ENCODE results near the gene LZTFL1. TPM values are rescaled to one million over a fixed set of nuclear protein-coding genes. Genes with fewer than 3 reads are reported as not detected.

LZTFL1 gene
- total RNA-seq, 4 donors from 2014 or later = 12.0 to 18.3 (median 17.8) TPM

DNA sequence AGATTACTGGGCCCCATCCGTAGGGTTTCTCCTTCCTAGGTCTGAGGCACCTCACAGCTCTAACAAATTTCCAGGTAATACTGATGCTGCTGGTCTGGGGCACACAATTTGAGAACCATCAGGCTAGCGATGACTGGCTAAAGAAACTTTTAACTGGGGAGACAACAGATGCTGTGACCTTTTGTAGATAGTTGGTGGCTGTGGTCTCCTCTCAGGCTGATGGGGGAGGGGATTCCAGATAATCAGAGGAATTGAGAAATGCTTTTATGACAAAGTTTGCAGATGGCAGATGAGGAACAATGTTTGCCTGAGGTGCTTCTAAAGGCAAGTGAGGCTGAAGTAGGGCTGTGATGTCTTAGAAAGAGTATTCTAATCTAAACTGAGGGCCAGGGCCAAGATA is 30.6 kb upstream of the LZTFL1 start:
- TF ChIP-seq, protein P1, sequence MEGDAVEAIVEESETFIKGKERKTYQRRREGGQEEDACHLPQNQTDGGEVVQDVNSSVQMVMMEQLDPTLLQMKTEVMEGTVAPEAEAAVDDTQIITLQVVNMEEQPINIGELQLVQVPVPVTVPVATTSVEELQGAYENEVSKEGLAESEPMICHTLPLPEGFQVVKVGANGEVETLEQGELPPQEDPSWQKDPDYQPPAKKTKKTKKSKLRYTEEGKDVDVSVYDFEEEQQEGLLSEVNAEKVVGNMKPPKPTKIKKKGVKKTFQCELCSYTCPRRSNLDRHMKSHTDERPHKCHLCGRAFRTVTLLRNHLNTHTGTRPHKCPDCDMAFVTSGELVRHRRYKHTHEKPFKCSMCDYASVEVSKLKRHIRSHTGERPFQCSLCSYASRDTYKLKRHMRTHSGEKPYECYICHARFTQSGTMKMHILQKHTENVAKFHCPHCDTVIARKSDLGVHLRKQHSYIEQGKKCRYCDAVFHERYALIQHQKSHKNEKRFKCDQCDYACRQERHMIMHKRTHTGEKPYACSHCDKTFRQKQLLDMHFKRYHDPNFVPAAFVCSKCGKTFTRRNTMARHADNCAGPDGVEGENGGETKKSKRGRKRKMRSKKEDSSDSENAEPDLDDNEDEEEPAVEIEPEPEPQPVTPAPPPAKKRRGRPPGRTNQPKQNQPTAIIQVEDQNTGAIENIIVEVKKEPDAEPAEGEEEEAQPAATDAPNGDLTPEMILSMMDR (IDR thresholded peaks at IDR 0.05) = no peak
- TF ChIP-seq POLR2AphosphoS5 (IDR thresholded peaks at IDR 0.05) (no peak), POLR2A (IDR thresholded peaks at IDR 0.05; ENCODE audit: low read depth) (no peak), EP300 (IDR thresholded peaks at IDR 0.05) (no peak)
- DNase-seq (ENCODE audit: extremely low spot score) = no peak
- no peaks in the 10 kb centered on the region for H3K27me3 ChIP-seq
- H3K4me3 ChIP-seq = no peak overlapping the region
- intact Hi-C loops (cut with DNase I) = no loop called here
- H3K27ac ChIP-seq (replicated peaks in 1 of 4) = no peak overlapping the region
- no peaks in the 10 kb centered on the region for H3K36me3 ChIP-seq
- WGBS = 71% methylated on average over 2 of the region's 2 CpGs
- no peaks in the 10 kb centered on the region for H3K9me3 ChIP-seq
- no peaks in the 10 kb centered on the region for H3K4me1 ChIP-seq

DNA sequence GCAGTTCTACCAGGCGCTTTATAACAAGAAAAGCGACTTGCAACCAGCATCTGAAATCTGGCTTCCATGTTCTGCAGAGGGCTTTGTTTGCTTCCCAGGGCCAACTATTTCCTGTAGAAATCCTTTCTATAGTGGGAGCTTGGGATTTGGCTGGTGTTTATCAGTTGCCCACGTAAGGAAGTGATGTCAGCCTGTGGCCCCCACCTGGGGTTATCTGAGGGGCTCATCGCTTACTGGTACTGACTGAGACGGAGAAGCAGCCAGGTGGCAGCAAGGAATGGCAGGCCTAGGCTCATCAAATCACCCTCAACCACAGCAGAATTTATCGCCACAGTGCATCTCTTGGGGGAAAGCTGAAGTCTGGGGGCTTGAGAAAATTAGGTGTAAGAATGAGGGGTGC is 29.9 kb upstream of the LZTFL1 start:
- TF ChIP-seq POLR2A (IDR thresholded peaks at IDR 0.05; ENCODE audit: low read depth) = no peak
- TF ChIP-seq EP300 (IDR thresholded peaks at IDR 0.05) = no peak
- TF ChIP-seq POLR2AphosphoS5 (IDR thresholded peaks at IDR 0.05) = no peak
- TF ChIP-seq, protein P1 (IDR thresholded peaks at IDR 0.05) = no peak
- 77% methylated on average over 5 of the region's 6 CpGs for WGBS
- intact Hi-C loops (cut with DNase I) = no loop called here
- no peak overlapping the region for H3K4me3 ChIP-seq
- H3K4me1 ChIP-seq = no peaks in the 10 kb centered on the region
- DNase-seq (ENCODE audit: extremely low spot score) = no peak
- no peak overlapping the region for H3K27ac ChIP-seq (replicated peaks in 1 of 4)
- H3K36me3 ChIP-seq = no peaks in the 10 kb centered on the region
- H3K9me3 ChIP-seq = no peaks in the 10 kb centered on the region
- H3K27me3 ChIP-seq = no peaks in the 10 kb centered on the region

DNA sequence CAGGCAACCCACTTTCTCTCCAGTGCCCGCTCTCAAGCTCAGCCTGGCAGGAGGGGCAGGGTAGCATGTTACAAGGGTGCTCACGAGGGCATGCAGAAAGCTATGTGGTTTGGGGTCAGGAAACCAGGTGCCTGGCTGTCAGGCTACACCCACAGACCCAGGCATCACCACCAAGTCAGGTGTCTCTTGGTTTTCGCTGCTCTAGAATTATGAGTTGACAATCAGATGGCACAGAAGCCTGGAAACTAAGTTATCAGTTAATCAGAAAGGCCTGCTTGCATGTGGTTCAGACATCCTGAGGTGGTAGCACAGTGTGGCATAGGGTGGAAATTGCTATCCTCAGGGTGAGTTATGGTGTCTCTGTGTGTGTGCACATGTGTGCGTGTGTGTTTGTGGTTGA is 28.2 kb upstream of the LZTFL1 start:
- DNase-seq (ENCODE audit: extremely low spot score) = no peak
- Histone ChIP-seq H3K9me3 (no peaks in the 10 kb centered on the region), H3K4me1 (no peaks in the 10 kb centered on the region), H3K36me3 (no peaks in the 10 kb centered on the region), H3K4me3 (no peak overlapping the region), H3K27me3 (no peaks in the 10 kb centered on the region), H3K27ac (replicated peaks in 1 of 4) (no peak overlapping the region)
- intact Hi-C loops (cut with DNase I) = no loop called here
- WGBS = 69% methylated on average over 4 of the region's 4 CpGs
- no peak for TF ChIP-seq POLR2AphosphoS5 (IDR thresholded peaks at IDR 0.05)
- no peak for TF ChIP-seq POLR2A (IDR thresholded peaks at IDR 0.05; ENCODE audit: low read depth)
- TF ChIP-seq, protein P1 (IDR thresholded peaks at IDR 0.05) = no peak
- no peak for TF ChIP-seq EP300 (IDR thresholded peaks at IDR 0.05)

DNA sequence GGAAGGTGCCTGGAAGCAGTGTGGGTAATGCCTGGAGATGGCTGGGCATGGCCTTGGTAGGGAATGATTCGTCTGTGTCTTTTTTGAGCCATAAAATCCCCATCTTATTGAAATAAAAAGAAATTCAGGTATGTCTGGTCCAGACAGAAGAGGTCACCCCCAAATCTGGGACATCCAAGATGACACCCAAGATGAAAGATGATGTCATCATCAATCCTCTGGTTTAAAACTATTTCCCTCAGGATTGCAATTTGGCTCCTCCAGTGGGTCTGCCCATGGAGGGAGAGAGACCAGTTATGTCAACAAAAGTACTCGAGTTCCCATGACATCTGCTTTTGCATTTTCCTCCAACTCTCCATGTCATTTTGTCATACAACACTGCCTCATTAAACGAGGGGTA is 27.7 kb upstream of the LZTFL1 start:
- Histone ChIP-seq H3K9me3 (no peaks in the 10 kb centered on the region), H3K4me3 (no peak overlapping the region), H3K27me3 (no peaks in the 10 kb centered on the region), H3K4me1 (no peaks in the 10 kb centered on the region), H3K27ac (replicated peaks in 1 of 4) (no peak overlapping the region), H3K36me3 (no peaks in the 10 kb centered on the region)
- intact Hi-C loops (cut with DNase I) = no loop called here
- whole genome bisulfite sequencing = 48% methylated on average over 3 of the region's 3 CpGs
- DNase-seq (ENCODE audit: extremely low spot score) = no peak
- TF ChIP-seq, protein P1 (IDR thresholded peaks at IDR 0.05) = no peak
- TF ChIP-seq POLR2AphosphoS5 (IDR thresholded peaks at IDR 0.05) = no peak
- TF ChIP-seq EP300 (IDR thresholded peaks at IDR 0.05) = no peak
- no peak for TF ChIP-seq POLR2A (IDR thresholded peaks at IDR 0.05; ENCODE audit: low read depth)

DNA sequence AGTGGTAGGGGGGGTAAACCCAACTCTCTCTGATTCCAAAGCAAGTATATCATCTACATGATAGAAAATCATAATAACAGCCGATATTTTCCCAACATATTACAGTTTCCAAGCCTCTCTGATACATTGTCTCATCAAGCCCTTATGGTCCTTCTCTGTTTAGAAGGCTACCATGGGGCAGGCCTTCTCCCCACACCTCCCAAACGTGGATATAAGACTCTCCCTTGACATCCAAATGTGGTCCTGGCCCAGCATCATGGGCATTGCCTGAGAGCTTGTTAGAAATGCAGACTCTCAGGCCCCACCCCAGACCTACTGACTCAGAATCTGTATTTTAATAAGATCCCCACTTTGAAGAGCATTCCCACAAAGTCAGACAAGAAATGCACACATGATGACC is 26.7 kb upstream of the LZTFL1 start:
- peaks cover 0 to 3% (median 1%) of the 10 kb centered on the region in 4 donors for H3K9me3 ChIP-seq
- no peak overlapping the region for H3K4me3 ChIP-seq
- intact Hi-C loops (cut with DNase I) = no loop called here
- DNase-seq (ENCODE audit: extremely low spot score) = no peak
- H3K27me3 ChIP-seq = no peaks in the 10 kb centered on the region
- TF ChIP-seq EP300 (IDR thresholded peaks at IDR 0.05) (no peak), POLR2A (IDR thresholded peaks at IDR 0.05; ENCODE audit: low read depth) (no peak), POLR2AphosphoS5 (IDR thresholded peaks at IDR 0.05) (no peak)
- TF ChIP-seq, protein P1 (IDR thresholded peaks at IDR 0.05) = no peak
- H3K4me1 ChIP-seq = no peaks in the 10 kb centered on the region
- no peak overlapping the region for H3K27ac ChIP-seq (replicated peaks in 1 of 4)
- no peaks in the 10 kb centered on the region for H3K36me3 ChIP-seq
- 67% methylated on average over 2 of the region's 2 CpGs for WGBS
